IPS DF 6.9 (cell line): ENCODE data around the gene CEP170B.

Source experiments
- DNase-seq: peaks from one replicate; pipeline ENCODE4 v3.0.0-alpha.2; 2013; ENCODE audit warnings: low read depth, low spot score
- H3K27ac ChIP-seq: one replicate; pipeline ENCODE4 v1.5.1; 2013; ENCODE audit warnings: low read length, control low read depth
- H3K27me3 ChIP-seq: 2 replicates; pipeline ENCODE4 v1.6.1; 2013; ENCODE audit warnings: mild to moderate bottlenecking, low read length; ENCODE audit not compliant: control insufficient read depth, insufficient read depth
- H3K36me3 ChIP-seq: 2 replicates; pipeline ENCODE4 v1.6.1; 2013; ENCODE audit warnings: low read length; ENCODE audit not compliant: control insufficient read depth, insufficient read depth
- H3K4me1 ChIP-seq: 2 replicates; pipeline ENCODE4 v1.6.1; 2013; ENCODE audit warnings: low read length; ENCODE audit not compliant: control insufficient read depth, insufficient read depth
- H3K4me3 ChIP-seq: 2 replicates; pipeline ENCODE4 v1.5.1; 2013; ENCODE audit warnings: mild to moderate bottlenecking, low read length
- H3K9me3 ChIP-seq: 2 replicates; pipeline ENCODE4 v1.6.1; 2013; ENCODE audit warnings: low read length, inconsistent platforms; ENCODE audit not compliant: control insufficient read depth, insufficient read depth
- WGBS: extraction: QIAGEN DNeasy Blood & Tissue Kit; methylation state at CpG from one replicate; pipeline ENCODE4 v1.1.7; 2013; ENCODE audit warnings: mixed read lengths, missing lambda C conversion rate; ENCODE audit not compliant: insufficient read length, insufficient coverage; 5-methylcytosine and 5-hydroxymethylcytosine counted together

The CEP170B gene

DNA sequence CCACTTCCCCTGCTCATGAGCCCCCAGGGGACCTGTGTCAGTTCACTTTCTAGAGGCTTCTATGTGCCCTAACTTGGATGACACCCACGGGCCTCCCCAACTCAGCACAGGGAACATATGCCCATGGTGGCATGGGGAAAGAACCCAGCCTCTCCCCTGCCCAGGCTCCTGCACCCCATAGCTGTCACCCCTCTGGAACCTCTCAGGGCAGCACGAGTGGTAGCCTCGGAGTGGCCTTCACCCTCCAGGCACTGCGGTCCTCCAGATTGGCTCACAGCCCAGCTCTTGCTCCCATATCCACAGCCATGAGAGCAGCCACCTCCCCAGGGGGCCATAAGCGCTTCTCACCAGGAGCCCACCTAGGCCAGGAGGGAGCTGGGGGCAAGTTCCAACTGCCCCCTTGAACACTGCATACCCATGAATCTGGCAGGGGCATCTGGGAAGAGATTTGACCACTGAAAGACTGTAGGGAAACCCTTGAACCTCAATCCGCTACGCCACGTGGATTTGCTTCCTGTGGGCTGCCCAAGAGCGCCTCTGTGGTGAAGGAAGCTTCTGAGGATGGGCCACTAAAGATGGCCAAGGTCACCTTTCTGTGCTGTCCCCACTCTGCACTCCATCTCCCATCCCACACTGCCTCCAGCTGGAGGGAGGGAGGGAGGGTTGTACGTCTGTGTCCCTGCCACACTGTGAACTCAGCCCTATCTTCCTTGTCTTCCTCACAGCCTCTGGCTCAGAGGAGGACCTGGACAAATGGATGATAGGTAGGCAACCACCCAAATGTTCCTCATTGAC lies 71.5 kb downstream of the CEP170B start:
- H3K27ac ChIP-seq, result no peak overlapping the region
- H3K27me3 ChIP-seq, result peaks cover 25% of the 10 kb centered on the region
- H3K4me1 ChIP-seq, result no peaks in the 10 kb centered on the region; the same call in 1 of the 2 replicates
- no CpG with 5 or more reads among the region's 10 CpGs for whole genome bisulfite sequencing
- no peaks in the 10 kb centered on the region for H3K36me3 ChIP-seq
- no peak overlapping the region for H3K4me3 ChIP-seq
- no peaks in the 10 kb centered on the region for H3K9me3 ChIP-seq
- DNase-seq, result no peak

DNA sequence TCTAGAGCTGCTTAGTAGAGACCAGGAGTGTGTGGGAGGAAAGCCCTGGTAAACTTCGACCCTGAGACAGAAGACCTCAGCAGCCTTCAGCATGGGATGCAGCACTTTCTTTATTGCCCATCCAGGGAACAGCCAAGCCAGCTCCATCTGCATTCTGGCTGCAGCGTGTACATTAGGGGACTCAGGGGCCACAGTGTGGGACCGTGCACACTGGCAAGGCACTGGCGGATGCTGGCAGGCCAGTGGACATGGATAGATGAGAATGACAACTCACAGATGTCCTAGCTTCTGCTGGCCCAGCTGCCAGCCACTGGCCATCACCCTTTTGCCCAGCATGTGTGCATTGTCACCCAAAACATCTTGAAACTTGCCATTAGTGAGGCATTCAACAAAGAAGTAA lies 72.1 kb downstream of the CEP170B start:
- no peaks in the 10 kb centered on the region for H3K36me3 ChIP-seq
- H3K4me1 ChIP-seq, result no peaks in the 10 kb centered on the region; the same call in 1 of the 2 replicates
- no CpG with 5 or more reads among the region's 4 CpGs for WGBS
- no peaks in the 10 kb centered on the region for H3K9me3 ChIP-seq
- peaks cover 20% of the 10 kb centered on the region for H3K27me3 ChIP-seq
- H3K27ac ChIP-seq, result no peak overlapping the region
- H3K4me3 ChIP-seq, result no peak overlapping the region
- no peak for DNase-seq

GRCh38 chr14:104937694-104938365 lies 72.8 kb downstream of the CEP170B start:
- no peaks in the 10 kb centered on the region for H3K9me3 ChIP-seq
- H3K4me1 ChIP-seq, result no peaks in the 10 kb centered on the region
- H3K27me3 ChIP-seq, result peaks cover 14% of the 10 kb centered on the region
- no peak overlapping the region for H3K27ac ChIP-seq
- H3K4me3 ChIP-seq, result no peak overlapping the region
- WGBS, result no CpG with 5 or more reads among the region's 11 CpGs
- no peak for DNase-seq
- no peaks in the 10 kb centered on the region for H3K36me3 ChIP-seq

GRCh38 chr14:104938436-104938835 lies 73.4 kb downstream of the CEP170B start:
- Histone ChIP-seq H3K27me3 (peaks cover 14% of the 10 kb centered on the region), H3K4me3 (no peak overlapping the region), H3K36me3 (no peaks in the 10 kb centered on the region), H3K9me3 (no peaks in the 10 kb centered on the region), H3K4me1 (no peaks in the 10 kb centered on the region), H3K27ac (no peak overlapping the region)
- DNase-seq, result no peak
- no CpG with 5 or more reads among the region's 2 CpGs for WGBS

- no peaks in the 10 kb centered on the region for H3K36me3 ChIP-seq
- WGBS, result no CpG with 5 or more reads among the region's 1 CpG
- no peak overlapping the region for H3K27ac ChIP-seq
- no peak for DNase-seq
- H3K27me3 ChIP-seq, result peaks cover 14% of the 10 kb centered on the region
- H3K4me3 ChIP-seq, result no peak overlapping the region
- H3K4me1 ChIP-seq, result no peaks in the 10 kb centered on the region
- H3K9me3 ChIP-seq, result no peaks in the 10 kb centered on the region
Observed at GRCh38 chr14:104938960-104939359, 73.9 kb downstream of the CEP170B start.

DNA sequence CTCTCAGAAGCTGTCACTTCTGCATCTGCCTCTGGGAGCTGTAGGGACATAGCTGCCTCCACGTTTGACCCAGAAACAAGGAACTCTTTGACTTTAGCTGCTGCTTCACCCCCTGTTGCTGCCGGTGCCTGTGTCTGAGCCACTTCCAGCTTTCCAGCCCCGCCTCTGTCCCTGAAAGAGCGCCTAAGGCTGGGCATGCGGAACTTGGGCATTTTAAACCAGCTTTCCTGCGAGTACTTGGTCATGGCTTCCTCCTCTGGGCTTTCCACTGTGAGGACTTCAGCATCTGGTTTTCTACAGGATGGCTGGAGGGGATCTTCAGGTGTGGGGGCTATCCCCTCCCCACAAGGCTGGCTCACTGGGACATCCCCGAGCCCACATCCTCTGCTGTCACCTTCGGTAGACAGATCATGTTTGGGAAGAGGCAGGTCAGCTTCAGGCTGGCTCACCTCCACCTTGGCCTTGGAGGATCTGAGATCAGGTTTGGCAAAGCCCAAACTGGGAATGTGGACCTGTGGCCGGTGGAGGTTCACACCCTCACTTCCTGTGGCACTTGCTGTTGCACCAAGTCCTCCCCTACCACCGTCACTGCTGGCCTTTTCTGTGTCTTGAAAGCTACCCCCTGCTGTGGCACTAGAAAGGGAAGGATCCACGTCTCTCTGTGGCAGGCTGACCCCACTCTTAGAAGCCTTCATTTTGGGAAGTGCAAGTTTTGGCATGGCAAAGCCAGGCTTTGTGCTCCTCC lies 74.8 kb downstream of the CEP170B start:
- WGBS, result no CpG with 5 or more reads among the region's 11 CpGs
- DNase-seq, result no peak
- H3K4me1 ChIP-seq, result no peaks in the 10 kb centered on the region
- no peaks in the 10 kb centered on the region for H3K9me3 ChIP-seq
- no peak overlapping the region for H3K4me3 ChIP-seq
- H3K27ac ChIP-seq, result no peak overlapping the region
- H3K36me3 ChIP-seq, result no peaks in the 10 kb centered on the region
- peaks cover 5% of the 10 kb centered on the region for H3K27me3 ChIP-seq

DNA sequence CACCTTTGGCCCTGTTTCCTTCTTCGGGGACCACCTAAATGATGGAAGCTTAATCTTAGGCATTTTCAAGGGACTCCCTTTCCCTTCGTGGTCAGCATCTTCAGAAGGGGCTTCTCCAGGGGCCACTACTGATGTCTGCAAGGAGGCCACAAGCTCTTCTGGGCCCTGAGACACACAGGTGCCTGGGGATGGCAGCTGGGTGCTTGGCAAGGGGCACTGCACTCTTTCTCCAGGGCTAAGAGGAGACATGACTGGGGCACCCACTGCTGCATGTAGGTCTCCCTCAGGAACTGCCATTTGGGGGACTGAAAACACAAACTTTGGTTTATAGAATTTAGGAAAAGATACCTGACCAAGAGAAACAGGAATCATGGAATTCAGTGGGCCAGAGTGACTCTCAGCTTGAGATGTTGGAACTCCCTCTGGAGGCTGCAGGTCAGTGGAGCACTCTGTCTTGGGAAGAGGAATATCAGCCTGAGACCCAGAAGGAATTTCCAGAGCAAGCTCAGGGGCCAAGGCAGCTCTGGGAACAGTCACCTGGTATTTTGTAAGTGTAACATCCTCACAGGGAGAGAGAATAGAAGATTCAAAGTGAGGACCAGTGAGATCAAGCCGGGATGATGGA lies 75.6 kb downstream of the CEP170B start:
- H3K27ac ChIP-seq, result no peak overlapping the region
- no peaks in the 10 kb centered on the region for H3K9me3 ChIP-seq
- H3K27me3 ChIP-seq, result no peaks in the 10 kb centered on the region
- no peak for DNase-seq
- no CpG with 5 or more reads among the region's 3 CpGs for WGBS
- no peaks in the 10 kb centered on the region for H3K4me1 ChIP-seq
- H3K4me3 ChIP-seq, result no peak overlapping the region
- H3K36me3 ChIP-seq, result no peaks in the 10 kb centered on the region

DNA sequence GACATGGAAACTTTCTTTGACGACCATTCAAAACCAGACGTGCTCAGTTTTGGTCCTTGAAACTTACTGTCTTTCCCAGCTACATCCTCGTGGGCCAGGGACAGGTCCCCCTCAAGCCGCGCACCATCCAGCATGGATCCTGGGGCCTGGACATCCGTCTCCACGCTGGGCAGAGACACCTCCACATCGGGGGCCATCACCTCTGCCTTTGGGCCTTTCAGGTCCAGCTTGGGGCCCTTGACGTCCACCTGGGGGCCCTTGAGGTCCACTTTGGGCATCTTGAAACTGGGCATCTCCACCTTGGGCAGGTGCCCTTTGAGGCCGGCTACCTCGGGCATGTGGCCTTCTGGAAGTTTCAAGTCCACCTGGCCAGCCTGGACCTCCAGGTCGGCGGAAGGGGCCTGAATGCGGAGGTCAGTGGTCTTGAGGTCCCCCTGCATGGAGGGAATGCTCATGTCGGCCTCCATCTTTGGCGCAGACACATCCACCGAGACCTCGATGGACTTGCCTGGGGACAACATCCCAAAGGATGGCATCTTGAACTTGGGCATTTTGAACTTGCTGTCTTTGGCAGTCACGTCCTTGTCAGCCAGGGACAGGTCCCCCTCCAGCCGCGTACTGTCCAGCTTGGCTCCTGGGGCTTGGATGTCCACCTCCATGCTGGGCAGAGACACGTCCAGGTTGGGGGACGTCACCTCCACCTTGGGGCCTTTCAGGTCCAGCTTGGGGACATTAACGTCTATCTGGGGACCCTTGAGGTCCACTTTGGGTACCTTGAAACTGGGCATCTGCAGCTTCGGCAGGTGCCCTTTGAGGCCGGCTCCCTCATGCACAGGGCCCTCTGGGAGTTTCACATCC lies 76.7 kb downstream of the CEP170B start:
- no peaks in the 10 kb centered on the region for H3K9me3 ChIP-seq
- H3K36me3 ChIP-seq, result no peaks in the 10 kb centered on the region
- no peak for DNase-seq
- no CpG with 5 or more reads among the region's 26 CpGs for WGBS
- H3K27me3 ChIP-seq, result no peaks in the 10 kb centered on the region
- H3K4me1 ChIP-seq, result no peaks in the 10 kb centered on the region
- no peak overlapping the region for H3K27ac ChIP-seq
- no peak overlapping the region for H3K4me3 ChIP-seq

DNA sequence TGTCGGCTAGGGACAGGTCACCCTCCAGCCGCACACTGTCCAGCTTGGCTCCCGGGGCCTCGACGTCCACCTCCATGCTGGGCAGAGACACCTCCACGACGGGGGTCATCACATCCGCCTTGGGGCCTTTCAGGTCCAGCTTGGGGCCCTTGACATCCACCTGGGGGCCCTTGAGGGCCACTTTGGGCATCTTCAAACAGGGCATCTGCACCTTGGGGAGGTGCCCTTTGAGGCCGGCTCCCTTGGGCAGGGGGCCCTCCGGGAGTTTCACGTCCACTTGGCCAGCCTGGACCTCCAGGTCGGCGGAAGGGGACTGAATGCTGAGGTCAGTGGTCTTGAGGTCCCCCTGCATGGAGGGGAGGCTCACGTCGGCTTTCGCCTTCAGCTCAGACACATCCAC lies 77.5 kb downstream of the CEP170B start:
- Histone ChIP-seq H3K4me1 (no peaks in the 10 kb centered on the region), H3K27me3 (no peaks in the 10 kb centered on the region), H3K4me3 (no peak overlapping the region), H3K36me3 (no peaks in the 10 kb centered on the region), H3K9me3 (no peaks in the 10 kb centered on the region; the same call in 1 of the 2 replicates), H3K27ac (no peak overlapping the region)
- no CpG with 5 or more reads among the region's 16 CpGs for WGBS
- DNase-seq, result no peak
